ENCODE results near the gene CDK14.

GRCh38 chr7:91156316-91157185 lies 560.4 kb downstream of the CDK14 start:
- TF ChIP-seq CTCF (IDR thresholded peaks at IDR 0.05; ENCODE audit: low read length) (no peak), EZH2 (IDR thresholded peaks at IDR 0.05; ENCODE audit: borderline replicate concordance, low read length) (no peak)
